ENCODE data around the gene PTTG2.

Gene PTTG2

DNA sequence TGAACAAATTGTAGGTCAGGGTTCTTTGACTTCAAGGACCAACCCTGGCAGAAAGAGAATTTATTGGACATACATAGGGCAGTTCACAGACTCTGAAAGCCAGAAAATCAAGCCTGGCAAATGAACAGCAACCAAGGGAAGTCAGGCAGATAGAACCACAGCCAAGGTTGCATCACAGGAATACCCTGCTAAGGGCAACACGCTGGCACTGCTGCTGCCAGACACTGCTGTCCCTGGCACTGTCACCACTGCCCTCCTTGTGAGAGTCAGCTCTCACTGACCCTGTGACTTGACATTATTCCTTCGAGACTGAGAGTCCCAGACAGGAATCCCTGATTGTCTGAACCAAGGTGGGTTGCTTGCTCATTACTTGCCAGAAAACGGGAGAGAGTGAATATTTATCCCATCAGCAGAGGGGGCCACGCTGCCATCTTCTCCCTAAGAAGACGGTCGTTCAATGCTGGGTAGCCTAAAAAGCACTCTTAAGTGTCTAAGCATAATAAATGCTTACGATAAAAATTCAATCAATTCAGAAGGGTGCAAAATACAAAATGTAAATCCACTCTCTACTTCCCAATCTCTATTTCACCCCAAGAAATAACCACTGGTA, 23.2 kb upstream of the PTTG2 start:
- Histone ChIP-seq H3K4me1 (ENCODE audit: control insufficient read depth in 2 of 2, insufficient read depth in 1 of 2, low read depth in 1 of 2, low read length in 2 of 2) (no peaks in the 10 kb centered on the region), H3K18ac (ENCODE audit: low read length) (peak overlapping the region; percentile 77), H2AK5ac (ENCODE audit: low read depth, low read length) (peak overlapping the region; percentile 27), H3K4me2 (ENCODE audit: insufficient read depth, low read length, poor library complexity, severe bottlenecking) (no peak overlapping the region), H3K27me3 (ENCODE audit: control insufficient read depth in 3 of 3, insufficient read depth in 3 of 3, low read depth in 1 of 3, low read length in 3 of 3) (peaks cover 0 to 11% (median 0%) of the 10 kb centered on the region in 3 experiments), H2BK120ac (ENCODE audit: low read depth, low read length) (no peak overlapping the region), H3K79me1 (ENCODE audit: low read depth, low read length) (no peaks in the 10 kb centered on the region), H3K9ac (ENCODE audit: low read depth, low read length, poor library complexity) (no peak overlapping the region), H3K23ac (ENCODE audit: low read depth, low read length, poor library complexity) (no peak overlapping the region), H2AFZ (ENCODE audit: low read length) (no peak overlapping the region), H2BK5ac (ENCODE audit: low read length) (no peak overlapping the region), H3K4me3 (ENCODE audit: low read length in 2 of 2) (no peak overlapping the region), H3K27ac (replicated peaks; ENCODE audit: low read length) (no peak overlapping the region), H4K91ac (ENCODE audit: low read depth, low read length, poor library complexity) (no peak overlapping the region), H2BK15ac (ENCODE audit: low read length) (no peak overlapping the region), H3K14ac (ENCODE audit: low read length) (no peak overlapping the region), H3K36me3 (replicated peaks in 1 of 2; ENCODE audit: control insufficient read depth in 2 of 2, insufficient read depth in 2 of 2, low read length in 2 of 2) (no peaks in the 10 kb centered on the region), H4K8ac (ENCODE audit: low read depth, low read length) (no peak overlapping the region), H2BK12ac (ENCODE audit: low read length) (no peak overlapping the region), H3K4ac (ENCODE audit: low read length) (no peak overlapping the region), H3K9me3 (replicated peaks in 1 of 2; ENCODE audit: control insufficient read depth in 2 of 2, insufficient read depth in 1 of 2, low read depth in 1 of 2, low read length in 2 of 2) (no peaks in the 10 kb centered on the region)
- no peak for DNase-seq (ENCODE audit: low spot score)
- no CpG with 5 or more reads among the region's 7 CpGs for WGBS, 2 donors (ENCODE audit: extremely low coverage in 2 of 2, insufficient read length in 2 of 2, insufficient replicate concordance in 1 of 2)

DNA sequence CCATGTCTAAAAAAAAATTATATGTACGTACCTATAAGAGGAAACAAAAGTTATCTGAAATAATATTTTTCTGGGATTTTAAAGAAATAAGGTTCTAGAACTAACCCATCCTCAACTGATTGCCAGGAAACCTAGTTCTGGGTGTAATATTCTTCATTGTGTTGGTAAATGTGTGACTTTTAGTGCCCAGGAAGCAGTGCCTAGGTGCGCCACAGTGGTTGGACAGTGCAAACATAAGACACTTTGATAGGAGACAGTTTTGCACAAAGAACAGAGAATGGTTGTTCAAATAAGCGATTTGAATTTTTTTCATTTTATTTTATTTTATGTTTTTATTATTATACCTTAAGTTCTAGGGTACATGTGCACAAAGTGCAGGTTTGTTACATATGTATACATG, 22.0 kb upstream of the PTTG2 start:
- H3K27me3 ChIP-seq (ENCODE audit: control insufficient read depth in 3 of 3, insufficient read depth in 3 of 3, low read depth in 1 of 3, low read length in 3 of 3): peaks cover 0 to 11% (median 0%) of the 10 kb centered on the region in 3 experiments
- no peak overlapping the region for H3K27ac ChIP-seq (replicated peaks; ENCODE audit: low read length)
- H2AK5ac ChIP-seq (ENCODE audit: low read depth, low read length): no peak overlapping the region
- H3K4me3 ChIP-seq (ENCODE audit: low read length in 2 of 2): no peak overlapping the region
- no peaks in the 10 kb centered on the region for H3K4me1 ChIP-seq (ENCODE audit: control insufficient read depth in 2 of 2, insufficient read depth in 1 of 2, low read depth in 1 of 2, low read length in 2 of 2)
- H2AFZ ChIP-seq (ENCODE audit: low read length): no peak overlapping the region
- H3K23ac ChIP-seq (ENCODE audit: low read depth, low read length, poor library complexity): no peak overlapping the region
- no peaks in the 10 kb centered on the region for H3K9me3 ChIP-seq (replicated peaks in 1 of 2; ENCODE audit: control insufficient read depth in 2 of 2, insufficient read depth in 1 of 2, low read depth in 1 of 2, low read length in 2 of 2)
- no peak overlapping the region for H4K91ac ChIP-seq (ENCODE audit: low read depth, low read length, poor library complexity)
- no peak overlapping the region for H2BK120ac ChIP-seq (ENCODE audit: low read depth, low read length)
- no peak overlapping the region for H3K14ac ChIP-seq (ENCODE audit: low read length)
- H2BK5ac ChIP-seq (ENCODE audit: low read length): no peak overlapping the region
- no peak overlapping the region for H3K4me2 ChIP-seq (ENCODE audit: insufficient read depth, low read length, poor library complexity, severe bottlenecking)
- no peaks in the 10 kb centered on the region for H3K79me1 ChIP-seq (ENCODE audit: low read depth, low read length)
- H3K9ac ChIP-seq (ENCODE audit: low read depth, low read length, poor library complexity): no peak overlapping the region
- no peak overlapping the region for H2BK15ac ChIP-seq (ENCODE audit: low read length)
- no peak for DNase-seq (ENCODE audit: low spot score)
- no peaks in the 10 kb centered on the region for H3K36me3 ChIP-seq (replicated peaks in 1 of 2; ENCODE audit: control insufficient read depth in 2 of 2, insufficient read depth in 2 of 2, low read length in 2 of 2)
- no peak overlapping the region for H4K8ac ChIP-seq (ENCODE audit: low read depth, low read length)
- no CpG with 5 or more reads among the region's 3 CpGs for WGBS, 2 donors (ENCODE audit: extremely low coverage in 2 of 2, insufficient read length in 2 of 2, insufficient replicate concordance in 1 of 2)
- H2BK12ac ChIP-seq (ENCODE audit: low read length): no peak overlapping the region
- no peak overlapping the region for H3K18ac ChIP-seq (ENCODE audit: low read length)
- no peak overlapping the region for H3K4ac ChIP-seq (ENCODE audit: low read length)

GRCh38 chr4:37946503-37947179, 13.6 kb upstream of the PTTG2 start:
- no peak overlapping the region for H3K4me3 ChIP-seq (ENCODE audit: low read length in 2 of 2)
- no peak for DNase-seq (ENCODE audit: low spot score)
- H2AK5ac ChIP-seq (ENCODE audit: low read depth, low read length): no peak overlapping the region
- H3K27ac ChIP-seq (replicated peaks; ENCODE audit: low read length): no peak overlapping the region
- no peak overlapping the region for H3K23ac ChIP-seq (ENCODE audit: low read depth, low read length, poor library complexity)
- no peaks in the 10 kb centered on the region for H3K79me1 ChIP-seq (ENCODE audit: low read depth, low read length)
- no peak overlapping the region for H2BK120ac ChIP-seq (ENCODE audit: low read depth, low read length)
- WGBS, 2 donors (ENCODE audit: extremely low coverage in 2 of 2, insufficient read length in 2 of 2, insufficient replicate concordance in 1 of 2): no CpG with 5 or more reads among the region's 10 CpGs
- no peak overlapping the region for H3K4me2 ChIP-seq (ENCODE audit: insufficient read depth, low read length, poor library complexity, severe bottlenecking)
- no peak overlapping the region for H2AFZ ChIP-seq (ENCODE audit: low read length)
- H3K36me3 ChIP-seq (replicated peaks in 1 of 2; ENCODE audit: control insufficient read depth in 2 of 2, insufficient read depth in 2 of 2, low read length in 2 of 2): no peaks in the 10 kb centered on the region
- H2BK12ac ChIP-seq (ENCODE audit: low read length): no peak overlapping the region
- no peak overlapping the region for H4K91ac ChIP-seq (ENCODE audit: low read depth, low read length, poor library complexity)
- H3K4ac ChIP-seq (ENCODE audit: low read length): no peak overlapping the region
- H3K4me1 ChIP-seq (ENCODE audit: control insufficient read depth in 2 of 2, insufficient read depth in 1 of 2, low read depth in 1 of 2, low read length in 2 of 2): no peaks in the 10 kb centered on the region
- peak overlapping the region; percentile 94 for H3K14ac ChIP-seq (ENCODE audit: low read length)
- no peak overlapping the region for H2BK5ac ChIP-seq (ENCODE audit: low read length)
- no peaks in the 10 kb centered on the region for H3K9me3 ChIP-seq (replicated peaks in 1 of 2; ENCODE audit: control insufficient read depth in 2 of 2, insufficient read depth in 1 of 2, low read depth in 1 of 2, low read length in 2 of 2)
- no peak overlapping the region for H2BK15ac ChIP-seq (ENCODE audit: low read length)
- H3K9ac ChIP-seq (ENCODE audit: low read depth, low read length, poor library complexity): peak overlapping the region; percentile 55
- H4K8ac ChIP-seq (ENCODE audit: low read depth, low read length): peak overlapping the region; percentile 17
- no peaks in the 10 kb centered on the region for H3K27me3 ChIP-seq (ENCODE audit: control insufficient read depth in 3 of 3, insufficient read depth in 3 of 3, low read depth in 1 of 3, low read length in 3 of 3)
- H3K18ac ChIP-seq (ENCODE audit: low read length): peak overlapping the region; percentile 83

GRCh38 chr4:37948542-37948941, 11.7 kb upstream of the PTTG2 start:
- Histone ChIP-seq H2BK5ac (ENCODE audit: low read length) (no peak overlapping the region), H3K27ac (replicated peaks; ENCODE audit: low read length) (no peak overlapping the region), H3K4me2 (ENCODE audit: insufficient read depth, low read length, poor library complexity, severe bottlenecking) (no peak overlapping the region), H3K79me1 (ENCODE audit: low read depth, low read length) (no peaks in the 10 kb centered on the region), H3K4ac (ENCODE audit: low read length) (no peak overlapping the region), H3K18ac (ENCODE audit: low read length) (no peak overlapping the region), H3K9ac (ENCODE audit: low read depth, low read length, poor library complexity) (no peak overlapping the region), H2AK5ac (ENCODE audit: low read depth, low read length) (no peak overlapping the region), H3K36me3 (replicated peaks in 1 of 2; ENCODE audit: control insufficient read depth in 2 of 2, insufficient read depth in 2 of 2, low read length in 2 of 2) (no peaks in the 10 kb centered on the region), H2BK12ac (ENCODE audit: low read length) (no peak overlapping the region), H2AFZ (ENCODE audit: low read length) (no peak overlapping the region), H4K8ac (ENCODE audit: low read depth, low read length) (no peak overlapping the region), H3K23ac (ENCODE audit: low read depth, low read length, poor library complexity) (no peak overlapping the region), H3K14ac (ENCODE audit: low read length) (no peak overlapping the region), H3K4me3 (ENCODE audit: low read length in 2 of 2) (no peak overlapping the region), H2BK120ac (ENCODE audit: low read depth, low read length) (no peak overlapping the region), H3K9me3 (replicated peaks in 1 of 2; ENCODE audit: control insufficient read depth in 2 of 2, insufficient read depth in 1 of 2, low read depth in 1 of 2, low read length in 2 of 2) (no peaks in the 10 kb centered on the region), H3K27me3 (ENCODE audit: control insufficient read depth in 3 of 3, insufficient read depth in 3 of 3, low read depth in 1 of 3, low read length in 3 of 3) (no peaks in the 10 kb centered on the region), H2BK15ac (ENCODE audit: low read length) (no peak overlapping the region), H4K91ac (ENCODE audit: low read depth, low read length, poor library complexity) (no peak overlapping the region), H3K4me1 (ENCODE audit: control insufficient read depth in 2 of 2, insufficient read depth in 1 of 2, low read depth in 1 of 2, low read length in 2 of 2) (no peaks in the 10 kb centered on the region)
- WGBS, 2 donors (ENCODE audit: extremely low coverage in 2 of 2, insufficient read length in 2 of 2, insufficient replicate concordance in 1 of 2): no CpG with 5 or more reads among the region's 4 CpGs
- DNase-seq (ENCODE audit: low spot score): no peak

Data from neuronal stem cell (in vitro differentiated cells).